Vagina (tissue), 2 donors: Measurements from ENCODE around the gene ERCC4.

Experiments used
- CTCF ChIP-seq, 3 experiments: fragments of 450-650 bp in 2 of 3; fragments of 200-600 bp in 1 of 3; sonication (generic) in 1 of 3; IDR thresholded peaks; one replicate each; pipeline ENCODE4 v1.5.1; 2017 to 2019; ENCODE audit warnings: antibody characterized with exemption in 3 of 3, mild to moderate bottlenecking in 2 of 3, moderate library complexity in 2 of 3
- POLR2A ChIP-seq, 2 donors: fragments of 450-650 bp; IDR thresholded peaks; one replicate each; pipeline ENCODE4 v1.6.1; 2017; ENCODE audit warnings: antibody characterized with exemption in 2 of 2, mild to moderate bottlenecking in 2 of 2, moderate library complexity in 2 of 2
- POLR2AphosphoS5 ChIP-seq, 2 donors: sonication (generic); formaldehyde crosslinking; IDR thresholded peaks; one replicate each; pipeline ENCODE4 v1.9.0; 2017; ENCODE audit warnings: antibody characterized with exemption in 2 of 2, mild to moderate bottlenecking in 2 of 2, low read depth in 1 of 2; ENCODE audit not compliant: insufficient read depth in 1 of 2

GRCh38 chr16:13944816-13945215 lies 24.9 kb downstream of the ERCC4 start:
- no peak for TF ChIP-seq CTCF (IDR thresholded peaks at IDR 0.05)
- TF ChIP-seq POLR2A (IDR thresholded peaks at IDR 0.05) = no peak
- no peak for TF ChIP-seq POLR2AphosphoS5 (IDR thresholded peaks at IDR 0.05; ENCODE audit: insufficient read depth in 1 of 2, low read depth in 1 of 2)
